Stromal cell of bone marrow (primary cell): ENCODE data around the gene SPRED3.
"Not testable (repeated sequence)": the region's sequence is repeated elsewhere in the genome, so short reads cannot be mapped to it uniquely, and the experiment has no call there.

Experiments used
- DNase-seq: peaks from one replicate; pipeline ENCODE4 v3.0.0-alpha.2; 2012; ENCODE audit warnings: low read depth

SPRED3 gene

GRCh38 chr19:38420935-38421334 lies 32.4 kb downstream of the SPRED3 start:
- DNase-seq = no peak

GRCh38 chr19:38421856-38422255 lies 33.4 kb downstream of the SPRED3 start:
- DNase-seq = no peak

DNA sequence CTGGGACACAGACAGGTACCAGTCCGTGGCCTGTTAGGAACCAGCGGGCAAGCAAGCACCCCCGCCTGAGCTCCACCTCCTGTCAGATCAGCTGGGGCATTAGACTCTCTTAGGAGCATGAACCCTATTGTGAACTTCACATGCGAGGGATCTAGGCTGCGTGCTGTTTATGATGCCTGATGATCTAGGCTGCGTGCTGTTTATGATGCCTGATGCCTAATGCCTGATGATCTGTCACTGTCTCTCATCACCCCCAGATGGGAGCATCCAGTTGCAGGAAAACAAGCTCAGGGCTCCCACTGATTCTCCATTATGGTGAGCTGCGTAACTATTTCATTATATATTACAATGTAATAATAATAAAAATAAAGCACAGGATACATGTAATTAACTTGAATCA lies 33.9 kb downstream of the SPRED3 start:
- no peak for DNase-seq

- no peak for DNase-seq
Observed at GRCh38 chr19:38424272-38424671, 35.8 kb downstream of the SPRED3 start.

DNA sequence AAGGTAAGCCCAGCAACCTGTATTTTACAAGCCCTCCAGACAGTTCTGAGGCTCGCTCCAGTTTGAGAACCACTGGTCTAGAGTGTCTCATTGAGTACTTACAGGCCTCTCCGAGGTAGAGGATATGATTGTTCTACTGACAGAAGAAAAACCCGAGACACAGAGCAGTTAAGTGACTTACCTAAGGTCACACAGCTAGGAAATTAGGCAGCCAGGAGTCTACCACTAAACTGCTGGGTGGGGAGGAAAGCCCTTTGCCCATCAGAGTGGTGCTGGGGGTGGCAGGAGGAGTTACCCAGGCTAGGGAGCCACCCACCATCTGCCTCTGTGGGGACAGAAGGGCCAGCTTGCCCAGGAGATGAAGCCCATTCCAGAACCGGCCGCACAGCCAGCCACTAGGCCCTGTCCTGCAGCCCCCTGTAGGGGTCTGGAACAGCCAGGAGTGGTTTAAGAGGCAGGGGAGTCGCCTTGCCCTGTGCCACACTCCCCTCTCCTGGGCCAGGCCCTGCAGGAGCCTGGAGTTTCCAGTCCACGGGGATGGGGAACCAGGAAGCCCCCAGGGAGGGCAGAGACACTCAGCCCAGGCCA lies 36.8 kb downstream of the SPRED3 start:
- no peak for DNase-seq

DNA sequence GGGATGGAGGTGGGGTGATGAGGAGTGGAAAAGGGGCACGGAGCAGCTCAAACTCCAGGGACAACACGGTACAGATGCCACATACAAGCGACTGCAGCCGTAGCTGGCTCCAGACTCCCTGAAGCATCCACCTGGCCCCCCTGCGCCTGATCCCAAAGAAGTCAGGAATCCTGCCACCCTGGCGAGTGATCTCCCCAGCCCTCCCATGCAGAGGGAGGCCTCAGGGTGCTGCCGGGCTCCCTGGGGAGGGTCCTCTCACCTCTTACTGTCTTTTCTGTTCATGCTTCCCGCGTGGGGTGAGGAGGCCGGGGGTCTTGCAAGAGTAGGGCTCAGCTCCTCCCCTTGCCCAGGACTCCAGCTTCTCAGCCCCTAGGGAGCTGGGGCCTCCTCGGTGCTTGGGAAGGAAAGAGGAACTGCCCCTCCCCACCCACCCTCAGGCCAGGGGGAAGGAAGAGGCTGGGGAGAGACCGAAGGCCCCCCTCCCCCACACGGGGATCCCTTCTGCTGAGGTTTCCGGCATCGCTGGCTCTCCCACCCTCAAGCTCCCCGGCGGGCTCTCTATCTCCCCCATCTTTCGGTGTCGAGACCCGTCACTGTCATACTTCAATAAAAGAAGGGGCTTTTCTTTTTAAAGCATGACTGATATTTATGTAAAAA lies 37.4 kb downstream of the SPRED3 start, which contains the start of gene RASGRP4:
RASGRP4 (minus strand) TSS at position 410 of the 657 bp plus-strand sequence; CDS start at position 282, 128 bp downstream.
- DNase-seq = no peak

DNA sequence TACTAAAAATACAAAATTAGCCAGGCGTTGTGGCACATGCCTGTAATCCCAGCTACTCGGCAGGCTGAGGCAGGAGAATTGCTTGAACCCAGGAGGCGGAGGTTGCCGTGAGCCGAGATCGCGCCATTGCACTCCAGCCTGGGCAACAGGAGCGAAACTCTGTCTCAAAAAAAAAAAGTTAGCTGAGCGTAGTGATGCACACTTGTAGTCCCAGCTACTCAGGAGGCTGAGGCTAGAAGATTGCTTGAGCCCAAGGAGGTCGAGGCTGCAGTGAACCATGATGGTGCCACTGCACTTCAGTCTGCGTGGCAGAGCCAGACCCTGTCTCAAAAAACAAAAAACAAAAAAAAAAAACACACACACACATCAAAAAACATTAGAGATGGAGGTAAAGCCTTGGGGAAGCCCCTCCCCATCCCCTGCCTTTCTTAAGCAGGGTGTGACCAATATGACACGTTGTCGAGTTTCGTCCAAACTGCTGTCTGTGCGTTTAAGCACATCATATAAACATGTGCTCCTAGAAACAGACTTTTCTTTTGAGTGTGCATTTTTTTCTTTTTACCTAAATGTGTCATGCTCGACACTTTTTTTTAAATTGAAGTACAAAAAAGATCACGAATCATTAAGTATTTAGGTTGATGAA lies 38.7 kb downstream of the SPRED3 start:
- not testable (repeated sequence) for DNase-seq

DNA sequence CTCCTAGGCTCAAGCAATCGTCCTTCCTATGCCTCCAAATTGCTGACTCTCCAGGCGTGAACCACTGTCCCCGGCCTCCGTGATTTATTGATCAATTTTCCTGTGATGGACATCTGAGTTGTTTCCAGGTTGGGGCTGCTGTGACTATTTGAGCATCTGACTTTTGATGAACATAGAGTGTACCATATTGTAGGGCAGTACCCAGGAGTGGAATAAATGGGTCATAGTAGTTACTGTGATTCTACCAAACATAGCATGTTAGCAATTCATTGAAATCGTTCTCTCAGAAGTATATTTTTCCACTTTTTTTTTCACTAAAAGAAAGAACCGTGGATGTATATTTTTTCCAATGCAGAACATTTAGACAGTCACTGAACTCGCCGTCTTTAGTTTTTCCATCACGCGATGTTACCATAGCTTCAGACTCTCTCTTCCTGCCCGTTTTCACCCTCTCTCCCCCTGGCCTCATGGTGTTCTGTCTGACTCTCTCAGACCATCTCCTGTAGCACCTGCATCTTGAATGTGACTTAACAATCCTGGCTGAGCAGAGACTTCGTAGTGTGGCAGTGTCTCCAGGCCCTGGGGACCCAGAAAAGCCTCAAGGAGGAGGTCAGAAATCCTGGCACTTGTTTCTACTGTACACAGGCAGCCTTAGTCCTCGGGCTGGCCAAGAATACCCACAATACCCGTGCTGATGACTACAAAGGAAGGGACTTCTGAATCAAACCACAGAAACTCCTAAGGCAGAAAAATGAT lies 40.7 kb downstream of the SPRED3 start:
- DNase-seq = no peak

DNA sequence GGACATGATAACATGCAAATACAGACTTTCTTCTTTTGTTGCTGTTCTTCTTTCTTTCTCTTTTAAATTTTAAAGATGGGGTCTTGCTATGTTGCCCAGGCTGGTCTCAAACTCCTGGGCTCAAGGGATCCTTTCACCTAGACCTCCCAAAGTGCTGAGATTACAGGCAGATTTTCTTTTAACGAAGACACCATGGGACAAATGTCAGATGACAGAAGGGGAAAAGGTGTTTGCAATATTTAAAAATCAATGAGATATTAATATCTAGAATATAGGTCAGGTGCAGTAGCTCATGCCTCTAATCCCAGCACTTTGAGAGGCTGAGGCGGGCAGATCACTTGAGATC lies 41.3 kb downstream of the SPRED3 start:
- DNase-seq = no peak

DNA sequence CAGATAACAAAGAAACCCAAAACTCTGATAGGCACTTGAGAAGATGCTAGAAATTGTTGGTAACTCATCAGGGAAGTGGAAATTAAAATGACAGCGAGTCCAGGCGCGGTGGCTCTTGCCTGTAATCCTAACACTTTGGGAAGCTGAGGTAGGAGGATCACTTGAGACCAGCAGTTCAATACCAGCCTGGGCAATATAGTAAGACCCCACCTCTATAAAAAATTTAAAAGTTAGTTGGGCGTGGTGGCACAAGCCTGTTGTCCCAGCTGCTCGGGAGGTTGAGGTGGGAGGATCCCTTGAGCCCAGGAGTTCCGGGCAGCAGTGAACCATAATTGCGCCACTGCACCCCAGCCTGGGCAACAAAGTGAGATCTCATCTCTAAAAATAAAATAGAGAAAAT lies 42.4 kb downstream of the SPRED3 start:
- DNase-seq = no peak

DNA sequence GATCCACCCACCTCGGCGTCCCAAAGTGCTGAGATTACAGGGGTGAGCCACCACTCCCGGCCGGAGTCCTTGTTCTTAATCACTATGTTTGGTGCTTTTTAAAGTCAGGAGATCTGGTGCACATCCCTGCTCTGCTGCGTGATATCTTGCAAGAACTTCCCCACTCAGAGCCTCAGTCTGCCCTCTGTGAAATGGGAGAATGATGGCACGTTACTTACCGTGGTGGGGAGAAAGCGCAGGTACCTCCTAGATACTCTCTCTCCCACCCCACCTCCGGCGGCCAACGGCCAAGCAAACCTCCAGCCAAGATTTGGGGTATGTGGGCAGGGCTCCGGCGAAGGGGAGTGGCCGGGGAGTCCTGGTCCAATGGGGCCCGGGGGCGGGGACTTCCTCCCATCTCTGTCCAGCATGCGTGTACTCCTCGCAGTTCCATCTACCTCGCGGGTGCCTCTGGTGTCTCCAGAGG lies 44.8 kb downstream of the SPRED3 start, which contains the start of gene RYR1:
RYR1 (plus strand) TSS at position 424 of the 466 bp plus-strand sequence. CDS start 139 bp downstream, outside the sequence.
- DNase-seq = no peak

DNA sequence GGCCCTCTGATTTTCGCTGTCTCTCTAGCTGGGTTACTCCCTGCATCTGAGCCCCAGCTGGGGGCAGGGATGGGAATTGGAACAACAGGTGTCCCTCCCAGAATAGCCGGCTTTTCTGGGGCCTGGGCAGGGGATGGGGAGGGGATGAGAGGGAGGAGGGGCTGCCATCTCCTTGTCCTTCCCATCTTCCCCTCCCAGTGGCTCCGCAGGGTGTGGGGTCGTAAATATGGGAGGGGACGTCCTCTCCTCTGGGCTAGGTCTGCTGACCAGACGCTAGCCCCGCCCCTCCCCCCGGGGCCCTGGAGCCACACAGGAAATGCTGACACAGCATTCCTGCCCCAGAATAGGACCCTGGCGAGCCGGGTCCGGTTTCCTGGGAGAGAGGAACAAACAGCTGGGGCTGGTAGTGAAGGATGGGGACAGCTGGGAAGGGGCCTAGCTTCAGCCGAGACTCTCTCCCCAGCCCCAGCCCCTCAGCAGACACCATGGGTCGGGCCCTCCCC lies 46.1 kb downstream of the SPRED3 start:
- no peak for DNase-seq

GRCh38 chr19:38437295-38437694 lies 48.8 kb downstream of the SPRED3 start:
- DNase-seq = no peak

- DNase-seq = no peak
Observed at GRCh38 chr19:38437917-38438316, 49.4 kb downstream of the SPRED3 start.

DNA sequence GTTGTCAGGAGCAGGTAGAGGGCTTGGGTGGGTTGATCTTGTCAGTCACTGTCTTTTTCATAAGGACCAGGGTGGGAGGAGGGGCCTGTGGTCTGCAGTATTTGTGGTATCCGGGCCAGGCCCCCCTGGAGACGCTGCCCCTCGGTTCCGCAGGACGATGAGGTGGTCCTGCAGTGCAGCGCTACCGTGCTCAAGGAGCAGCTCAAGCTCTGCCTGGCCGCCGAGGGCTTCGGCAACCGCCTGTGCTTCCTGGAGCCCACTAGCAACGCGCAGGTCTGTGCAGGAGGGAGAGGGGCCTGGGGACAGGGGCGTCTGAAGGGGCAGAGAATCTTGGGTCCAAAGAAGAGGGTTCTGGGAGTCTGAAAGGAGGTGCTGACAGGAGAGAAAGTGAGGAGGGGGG lies 52.1 kb downstream of the SPRED3 start:
- no peak for DNase-seq

DNA sequence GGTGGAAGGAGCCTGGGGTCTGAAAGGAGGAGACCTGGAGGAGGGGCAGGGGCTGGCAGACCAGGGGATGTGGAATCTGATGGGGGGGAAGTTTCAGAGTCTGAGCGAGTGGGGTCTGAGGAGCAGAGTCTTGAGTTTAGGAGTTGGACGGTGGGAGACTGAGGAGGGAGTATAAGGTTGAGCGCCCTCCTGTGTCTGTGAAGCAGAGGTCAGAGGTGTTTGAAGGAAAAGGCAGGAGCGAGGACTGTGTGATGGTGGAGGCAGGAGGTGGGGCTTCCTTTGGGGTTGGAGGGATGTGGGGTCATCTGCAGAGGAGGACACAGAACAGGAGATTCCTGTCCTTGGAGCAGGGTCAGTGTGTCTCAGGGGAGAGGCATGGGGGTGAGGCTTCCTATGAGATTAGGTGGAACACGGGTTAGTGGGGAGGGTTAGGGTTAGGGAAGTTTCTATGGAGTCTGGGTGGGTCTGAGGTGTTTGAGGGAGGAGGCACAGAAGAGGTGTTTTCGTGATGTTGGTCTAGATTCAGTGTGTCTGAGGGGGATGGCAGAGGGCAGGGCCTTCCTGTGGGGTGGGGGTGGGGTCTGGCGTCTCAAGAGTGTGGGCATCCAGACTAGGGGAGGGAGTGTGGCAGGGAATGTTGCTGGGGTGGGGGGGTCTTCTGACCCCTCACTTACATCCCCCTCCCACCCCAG lies 53.3 kb downstream of the SPRED3 start:
- DNase-seq = no peak

DNA sequence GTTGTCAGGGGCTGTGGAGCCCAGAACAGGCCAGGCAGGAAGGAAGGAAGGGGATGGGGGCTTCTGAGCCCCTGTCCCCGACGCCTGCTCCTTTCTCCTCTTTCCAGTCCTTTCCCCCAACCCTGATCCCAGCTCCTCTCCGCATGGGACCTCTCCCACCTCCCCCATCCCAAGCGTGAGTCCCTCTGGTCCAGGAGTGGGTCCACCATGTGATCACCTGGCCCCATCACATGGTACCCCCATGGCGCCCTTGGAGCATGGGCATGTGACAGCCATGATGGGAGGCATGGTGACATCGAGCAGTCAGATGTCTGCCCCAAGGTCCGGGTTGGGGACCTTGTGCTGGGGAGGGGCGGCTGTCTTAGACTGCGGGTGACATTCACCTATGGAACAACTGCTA lies 54.2 kb downstream of the SPRED3 start:
- no peak for DNase-seq

DNA sequence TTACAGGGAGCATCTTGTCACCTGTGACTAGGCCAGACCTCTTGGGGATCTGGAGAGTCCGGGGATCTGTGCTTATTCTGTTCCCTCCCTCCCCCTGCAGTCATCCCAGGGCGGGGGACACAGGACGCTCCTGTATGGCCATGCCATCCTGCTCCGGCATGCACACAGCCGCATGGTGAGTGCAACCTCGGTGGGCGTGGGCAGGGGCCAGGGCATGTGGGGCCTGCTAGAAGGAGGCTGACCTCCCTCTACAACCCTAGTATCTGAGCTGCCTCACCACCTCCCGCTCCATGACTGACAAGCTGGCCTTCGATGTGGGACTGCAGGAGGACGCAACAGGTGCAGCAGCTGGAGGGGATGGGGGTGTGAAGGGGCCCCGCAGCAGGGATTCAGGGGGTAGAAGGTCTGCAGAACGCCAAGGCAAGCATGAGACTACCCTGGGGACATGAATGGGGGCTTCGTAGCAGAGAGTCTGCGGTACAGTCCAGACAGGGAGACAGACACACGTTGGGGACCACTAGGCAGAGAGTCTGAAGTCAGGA lies 55.0 kb downstream of the SPRED3 start:
- DNase-seq = no peak

DNA sequence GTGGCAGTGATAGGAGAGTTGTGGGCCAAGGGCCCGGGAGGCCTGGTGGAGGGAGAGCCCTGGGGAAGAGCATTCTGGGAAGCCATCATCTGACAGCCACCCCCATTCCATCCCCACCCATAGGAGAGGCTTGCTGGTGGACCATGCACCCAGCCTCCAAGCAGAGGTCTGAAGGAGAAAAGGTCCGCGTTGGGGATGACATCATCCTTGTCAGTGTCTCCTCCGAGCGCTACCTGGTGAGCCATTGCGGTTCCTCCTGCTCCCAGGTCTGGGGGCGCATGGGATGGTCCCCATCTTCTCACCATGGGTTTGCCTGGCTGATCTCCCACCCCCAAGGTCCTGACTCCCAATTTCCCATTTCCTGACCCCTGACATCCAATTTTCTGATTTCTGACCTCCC lies 55.5 kb downstream of the SPRED3 start:
- DNase-seq = no peak

- DNase-seq = no peak
Observed at GRCh38 chr19:38445362-38445761, 56.9 kb downstream of the SPRED3 start.

GRCh38 chr19:38448225-38448624 lies 59.7 kb downstream of the SPRED3 start:
- no peak for DNase-seq
